K562 (cell line): Measurements from ENCODE around the gene SV2A. TPM values are rescaled to one million over a fixed set of nuclear protein-coding genes. Genes with fewer than 3 reads are reported as not detected.

Experiments used
- CREB3L1 ChIP-seq: fragments of 450-650 bp; IDR thresholded peaks from 2 replicates; pipeline ENCODE4 v1.6.1; 2014; ENCODE audit warnings: low read depth, mild to moderate bottlenecking, moderate library complexity, borderline replicate concordance
- EP300 ChIP-seq: IDR thresholded peaks from 2 replicates; pipeline ENCODE4 v1.6.1; 2012; ENCODE audit warnings: low read length, improper control_type of control experiment
- ETV5 ChIP-seq: sonication (generic); formaldehyde crosslinking; IDR thresholded peaks from 2 replicates; pipeline ENCODE4 v1.4.0; 2020; ENCODE audit warnings: low read depth, mild to moderate bottlenecking, missing genetic modification reagents
- HDAC1 ChIP-seq, 2 experiments: fragments of 450-650 bp; IDR thresholded peaks; 2 replicates each; pipeline ENCODE4 v1.6.1; 2016 to 2017; ENCODE audit warnings: inconsistent platforms in 1 of 2, mild to moderate bottlenecking in 1 of 2, moderate library complexity in 1 of 2
- HES1 ChIP-seq: fragments of 450-650 bp; IDR thresholded peaks from 2 replicates; pipeline ENCODE4 v1.6.1; 2016; ENCODE audit warnings: low read depth, mild to moderate bottlenecking, moderate library complexity
- L3MBTL2 ChIP-seq: fragments of 450-650 bp; IDR thresholded peaks from 2 replicates; pipeline ENCODE4 v1.6.1; 2016; ENCODE audit warnings: mild to moderate bottlenecking, moderate library complexity
- LCOR ChIP-seq: sonication (generic); formaldehyde crosslinking; IDR thresholded peaks from 2 replicates; pipeline ENCODE4 v1.8.0; 2022; ENCODE audit warnings: mild to moderate bottlenecking, missing genetic modification reagents
- MEIS2 ChIP-seq: fragments of 450-650 bp; IDR thresholded peaks from 2 replicates; pipeline ENCODE4 v1.6.1; 2014; ENCODE audit warnings: mild to moderate bottlenecking; ENCODE audit not compliant: partially characterized antibody
- MNT ChIP-seq, 2 experiments: fragments of 450-650 bp; conservative IDR thresholded peaks; 2 replicates each; pipeline ENCODE4 v1.6.1; 2017; ENCODE audit warnings: mild to moderate bottlenecking in 2 of 2, moderate library complexity in 2 of 2
- MTA3 ChIP-seq: fragments of 450-650 bp; formaldehyde crosslinking; IDR thresholded peaks from 2 replicates; pipeline ENCODE4 v1.6.1; 2017; ENCODE audit warnings: mild to moderate bottlenecking, borderline replicate concordance
- NFIC ChIP-seq: fragments of 450-650 bp; IDR thresholded peaks from 2 replicates; pipeline ENCODE4 v1.6.1; 2017; ENCODE audit warnings: mild to moderate bottlenecking, inconsistent platforms
- RFX1 ChIP-seq: fragments of 450-650 bp; IDR thresholded peaks from 2 replicates; pipeline ENCODE4 v1.6.1; 2016; ENCODE audit warnings: mild to moderate bottlenecking, moderate library complexity
- RNF2 ChIP-seq: sonication (generic); IDR thresholded peaks from 2 replicates; pipeline ENCODE4 v1.6.1; 2016
- TAL1 ChIP-seq: fragments of 450-650 bp; IDR thresholded peaks from 2 replicates; pipeline ENCODE4 v1.6.1; 2016; ENCODE audit warnings: mild to moderate bottlenecking
- TEAD4 ChIP-seq, 2 experiments: sonication (generic) in 1 of 2; formaldehyde crosslinking in 1 of 2; IDR thresholded peaks; 2 replicates each; pipeline versions ENCODE4 v1.6.1 to v1.8.0; 2012 to 2022; ENCODE audit warnings: borderline replicate concordance in 1 of 2, inconsistent platforms in 1 of 2, low read length in 1 of 2, mild to moderate bottlenecking in 1 of 2, missing genetic modification reagents in 1 of 2
- VEZF1 ChIP-seq: fragments of 200-800 bp; sonication (Bioruptor generic); IDR thresholded peaks from 2 replicates; pipeline ENCODE4 v1.6.1; 2017; ENCODE audit warnings: missing genetic modification characterization, missing compliant biosample characterization
- ZFP36 ChIP-seq: fragments of 150-350 bp; IDR thresholded peaks from 2 replicates; pipeline ENCODE4 v1.6.1; 2018; ENCODE audit warnings: low read length, low read depth; ENCODE audit not compliant: partially characterized antibody
- ZFX ChIP-seq: sonication (generic); formaldehyde crosslinking; IDR thresholded peaks from 2 replicates; pipeline ENCODE4 v1.8.0; 2022; ENCODE audit warnings: mild to moderate bottlenecking, missing genetic modification reagents, moderate library complexity
- ZKSCAN1 ChIP-seq: fragments of 150-350 bp; IDR thresholded peaks from 2 replicates; pipeline ENCODE4 v1.6.1; 2016; ENCODE audit warnings: low read depth, low read length
- ZNF639 ChIP-seq, 2 experiments: fragments of 200-800 bp in 1 of 2; sonication (Bioruptor generic) in 1 of 2; sonication (generic) in 1 of 2; formaldehyde crosslinking in 1 of 2; IDR thresholded peaks in 1 of 2; conservative IDR thresholded peaks in 1 of 2; 2 replicates each; pipeline versions ENCODE4 v1.5.0 to v1.6.1; 2016 to 2020; ENCODE audit warnings: missing compliant biosample characterization in 1 of 2, missing genetic modification characterization in 1 of 2, missing genetic modification reagents in 1 of 2
- ZNF717 ChIP-seq: fragments of 250-450 bp; sonication (Bioruptor Pico); IDR thresholded peaks from 2 replicates; pipeline ENCODE4 v1.5.0; 2021
- polyA plus RNA-seq, 8 experiments: library from polyadenylated mRNA; depleted of rRNA in 4 of 8; stranded (reverse) in 5 of 8; unstranded in 3 of 8; fragments of >200 nt; fragmentation: Nextera tagmentation in 2 of 8; fragmentation: Illumina TruSeq in 1 of 8; extraction: Ambion mirVana in 2 of 8; extraction: Trizol in 1 of 8; gene quantifications; 2 replicates each; pipeline versions ENCODE4 v1.2.1 to v1.2.3, GENCODE V29; 2011 to 2014; ENCODE audit warnings: inconsistent platforms in 1 of 8, missing spikeins in 1 of 8
- total RNA-seq, 7 experiments: library from RNA; depleted of rRNA in 6 of 7; stranded (reverse); fragments of >200 nt in 6 of 7; fragmentation: Illumina TruSeq in 2 of 7; extraction: Trizol in 2 of 7; gene quantifications; 2 replicates each; pipeline versions ENCODE4 v1.2.1 to v1.2.3, GENCODE V29; 2011 to 2021; ENCODE audit warnings: low replicate concordance in 1 of 7

Gene SV2A
- total and polyA plus RNA-seq, 9 of the 15 experiments (the other 6 are each of a cell fraction or from before 2014, with no cell fraction given), result 0.07 to 0.22 (median 0.11) TPM; not detected in 1

- TF ChIP-seq VEZF1 (CRISPR knock-in tag) (peak; percentile 61), ZNF639 (CRISPR knock-in tag; conservative IDR thresholded peaks at IDR 0.05 in 1 of 2, IDR thresholded peaks at IDR 0.05 in 1 of 2) (0 out of 4 replicates have a peak, but pooled peaks of 1 of the 2 experiments have one; percentile 35), RNF2 (0 out of 2 replicates have a peak, but pooled peaks have one; percentile 16), CREB3L1 (0 out of 2 replicates have a peak, but pooled peaks have one; percentile 22), HES1 (no peak), ZNF717 (no peak), NFIC (0 out of 2 replicates have a peak, but pooled peaks have one; percentile 32), ZKSCAN1 (0 out of 2 replicates have a peak, but pooled peaks have one; percentile 38), ZFX (CRISPR knock-in tag) (peak; percentile 42; the same call in 1 of the 2 replicates), EP300 (peak; percentile 15; the same call in 1 of the 2 replicates), MEIS2 (no peak), HDAC1 (IDR thresholded peaks at IDR 0.05) (peak in 1 of 2 experiments; percentile 51; a peak in 1 of 4 replicates), TAL1 (peak; percentile 44; the same call in 1 of the 2 replicates), ZFP36 (peak; percentile 17), RFX1 (peak; percentile 51; the same call in 1 of the 2 replicates), ETV5 (CRISPR knock-in tag) (no peak), LCOR (CRISPR knock-in tag) (0 out of 2 replicates have a peak, but pooled peaks have one; percentile 35), MNT (conservative IDR thresholded peaks at IDR 0.05) (peak in 1 of 2 experiments; percentile 41; a peak in 1 of 4 replicates), MTA3 (peak; percentile 56; the same call in 1 of the 2 replicates), L3MBTL2 (peak; percentile 36; the same call in 1 of the 2 replicates), TEAD4 (IDR thresholded peaks at IDR 0.05; ENCODE audit: low read length) (peak; percentile 58), TEAD4 (CRISPR knock-in tag; IDR thresholded peaks at IDR 0.05; ENCODE audit: borderline replicate concordance) (no peak)
These were observed 11.0 kb downstream of the SV2A start (continued) for GRCh38 chr1:149906570-149907075.
